PC-9 (cell line): ENCODE measurements around the gene MYOC.

Experiments used
- CTCF ChIP-seq: fragments of 200-600 bp; sonication (generic); conservative IDR thresholded peaks from 2 replicates; pipeline ENCODE4 v1.6.1; 2017; ENCODE audit warnings: mixed run types, antibody characterized with exemption, mild to moderate bottlenecking, moderate library complexity
- EZH2 ChIP-seq: fragments of 200-600 bp; sonication (generic); IDR thresholded peaks from 2 replicates; pipeline ENCODE4 v1.8.0; 2017; ENCODE audit warnings: antibody characterized with exemption, low read depth

DNA sequence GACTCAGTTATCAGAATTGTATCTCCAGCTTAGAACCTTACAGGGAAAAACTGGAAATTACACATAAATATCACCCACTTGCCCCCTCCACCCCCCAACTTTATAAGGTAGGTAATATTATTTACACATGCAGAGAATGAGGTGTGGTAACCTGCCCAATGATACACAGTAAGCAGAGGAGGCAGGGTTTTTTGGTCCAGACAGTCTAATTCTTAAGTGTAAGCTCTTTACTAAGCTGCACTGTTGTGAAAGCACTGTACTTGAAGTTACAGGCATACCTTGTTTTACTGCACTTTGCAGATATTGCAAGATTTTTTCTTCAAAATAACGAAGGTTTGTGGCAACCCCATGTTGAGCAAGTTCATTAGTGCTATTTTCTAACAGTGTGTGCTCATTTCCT is 55.3 kb downstream of the MYOC start:
- TF ChIP-seq CTCF, result no peak
- no peak for TF ChIP-seq EZH2
